Lower lobe of right lung (tissue), 2 donors: ENCODE measurements around the gene MYO5A. TPM values are rescaled to one million over a fixed set of nuclear protein-coding genes. Genes with fewer than 3 reads are reported as not detected.
"Not testable (repeated sequence)": the region's sequence is repeated elsewhere in the genome, so short reads cannot be mapped to it uniquely, and the experiment has no call there.

Source experiments
- ATAC-seq, 2 donors: fragments of 200-7000 bp; cut with Tn5 transposase; one replicate each; pipeline ENCODE4 v1.9.1; 2020 to 2022; ENCODE audit warnings: mild to moderate bottlenecking in 2 of 2, moderate library complexity in 2 of 2
- DNase-seq: peaks from one replicate; pipeline ENCODE4 v3.0.0-alpha.2; 2020
- H3K27ac ChIP-seq: fragments of 200-600 bp; one replicate; pipeline ENCODE4 v1.8.0; 2022
- H3K27me3 ChIP-seq: fragments of 200-600 bp; one replicate; pipeline ENCODE4 v1.8.0; 2022; ENCODE audit warnings: low read depth
- H3K36me3 ChIP-seq: fragments of 200-600 bp; one replicate; pipeline ENCODE4 v1.8.0; 2022; ENCODE audit warnings: mild to moderate bottlenecking
- H3K4me1 ChIP-seq: fragments of 200-600 bp; one replicate; pipeline ENCODE4 v1.8.0; 2022
- H3K4me3 ChIP-seq: fragments of 200-600 bp; one replicate; pipeline ENCODE4 v1.8.0; 2022; ENCODE audit warnings: mild to moderate bottlenecking
- H3K9me3 ChIP-seq: fragments of 200-600 bp; one replicate; pipeline ENCODE4 v1.8.0; 2022
- CTCF ChIP-seq: fragments of 200-600 bp; IDR thresholded peaks from one replicate; pipeline ENCODE4 v1.8.0; 2022; ENCODE audit warnings: antibody characterized with exemption, mild to moderate bottlenecking
- intact Hi-C: fragments of 100-400 bp; cut with DNase I; formaldehyde crosslinking; loops from one replicate; pipeline ENCODE4 v1.11.0; 2022
- total RNA-seq: library from RNA; stranded (reverse); fragmentation: NEBNext Ultra II Directional; extraction: Animal tissue kit (Norgen Biotek cat#: 25700); gene quantifications from one replicate; pipeline ENCODE4 v1.2.1, GENCODE V29; 2021
- donor health status: DM: no; HTN: yes; CAD: no; lungs with severe emphysema.

MYO5A gene
- total RNA-seq, 1 donor from 2014 or later = 36.1 TPM

- no peak for TF ChIP-seq CTCF
- Histone ChIP-seq H3K9me3 (no peaks in the 10 kb centered on the region), H3K4me1 (peaks cover 14% of the 10 kb centered on the region), H3K27ac (no peak overlapping the region), H3K27me3 (no peaks in the 10 kb centered on the region), H3K4me3 (no peak overlapping the region), H3K36me3 (peaks cover 77% of the 10 kb centered on the region)
- DNase-seq (peak; percentile 73), ATAC-seq (peak; percentile 79 to 86)
- intact Hi-C loops = no loop called here
Observed at GRCh38 chr15:52551762-52552161, 23.1 kb upstream of the MYO5A start.

GRCh38 chr15:52551186-52551585 is 22.5 kb upstream of the MYO5A start:
- H3K9me3 ChIP-seq, H3K4me3 ChIP-seq, intact Hi-C loops, H3K27ac ChIP-seq, DNase-seq, ATAC-seq, H3K4me1 ChIP-seq, H3K27me3 ChIP-seq: not testable (repeated sequence)
- H3K36me3 ChIP-seq = peaks cover 77% of the 10 kb centered on the region

GRCh38 chr15:52546031-52546751 is 17.5 kb upstream of the MYO5A start:
- H3K9me3 ChIP-seq = no peaks in the 10 kb centered on the region
- H3K27ac ChIP-seq = no peak overlapping the region
- peaks cover 47% of the 10 kb centered on the region for H3K36me3 ChIP-seq
- H3K27me3 ChIP-seq = no peaks in the 10 kb centered on the region
- intact Hi-C loops = no loop called here
- ATAC-seq (peak; percentile 44 to 47), DNase-seq (no peak)
- peaks cover 3% of the 10 kb centered on the region for H3K4me1 ChIP-seq
- TF ChIP-seq CTCF = no peak
- no peak overlapping the region for H3K4me3 ChIP-seq

- no peak overlapping the region for H3K27ac ChIP-seq
- H3K4me1 ChIP-seq = no peaks in the 10 kb centered on the region
Observed at GRCh38 chr15:52540374-52541012, 11.8 kb upstream of the MYO5A start.

GRCh38 chr15:52537459-52537858 is 8.8 kb upstream of the MYO5A start:
- ATAC-seq (no peak), DNase-seq (no peak)
- H3K27me3 ChIP-seq = peaks cover 4% of the 10 kb centered on the region
- H3K9me3 ChIP-seq = no peaks in the 10 kb centered on the region
- intact Hi-C loops = no loop called here
- no peaks in the 10 kb centered on the region for H3K36me3 ChIP-seq
- no peak overlapping the region for H3K4me3 ChIP-seq
- H3K27ac ChIP-seq = no peak overlapping the region
- no peak for TF ChIP-seq CTCF
- no peaks in the 10 kb centered on the region for H3K4me1 ChIP-seq

More at GRCh38 chr15:52540374-52541012, 11.8 kb upstream of the MYO5A start:
- no peaks in the 10 kb centered on the region for H3K9me3 ChIP-seq
- intact Hi-C loops = no loop called here
- no peak overlapping the region for H3K4me3 ChIP-seq
- no peaks in the 10 kb centered on the region for H3K36me3 ChIP-seq
- no peak for ATAC-seq
- DNase-seq = no peak
- TF ChIP-seq CTCF = no peak
- H3K27me3 ChIP-seq = no peaks in the 10 kb centered on the region

GRCh38 chr15:52532427-52532826 is 3.7 kb upstream of the MYO5A start:
- H3K4me1 ChIP-seq = peaks cover 18% of the 10 kb centered on the region
- H3K4me3 ChIP-seq = no peak overlapping the region
- H3K27ac ChIP-seq = no peak overlapping the region
- ATAC-seq (no peak), DNase-seq (no peak)
- H3K36me3 ChIP-seq = no peaks in the 10 kb centered on the region
- peaks cover 10% of the 10 kb centered on the region for H3K27me3 ChIP-seq
- H3K9me3 ChIP-seq = no peaks in the 10 kb centered on the region
- TF ChIP-seq CTCF = no peak
- intact Hi-C loops = no loop called here
